HG02759 (cell line): ENCODE data around the gene GLT8D2.
"Not testable (repeated sequence)": the region's sequence is repeated elsewhere in the genome, so short reads cannot be mapped to it uniquely, and the experiment has no call there.

Source experiments
- ATAC-seq: cut with Tn5 transposase; IDR thresholded peaks from one replicate; pipeline ENCODE4 v1.9.1; 2021; ENCODE audit warnings: mild to moderate bottlenecking, moderate library complexity; ENCODE audit not compliant: unreplicated experiment

Gene GLT8D2

DNA sequence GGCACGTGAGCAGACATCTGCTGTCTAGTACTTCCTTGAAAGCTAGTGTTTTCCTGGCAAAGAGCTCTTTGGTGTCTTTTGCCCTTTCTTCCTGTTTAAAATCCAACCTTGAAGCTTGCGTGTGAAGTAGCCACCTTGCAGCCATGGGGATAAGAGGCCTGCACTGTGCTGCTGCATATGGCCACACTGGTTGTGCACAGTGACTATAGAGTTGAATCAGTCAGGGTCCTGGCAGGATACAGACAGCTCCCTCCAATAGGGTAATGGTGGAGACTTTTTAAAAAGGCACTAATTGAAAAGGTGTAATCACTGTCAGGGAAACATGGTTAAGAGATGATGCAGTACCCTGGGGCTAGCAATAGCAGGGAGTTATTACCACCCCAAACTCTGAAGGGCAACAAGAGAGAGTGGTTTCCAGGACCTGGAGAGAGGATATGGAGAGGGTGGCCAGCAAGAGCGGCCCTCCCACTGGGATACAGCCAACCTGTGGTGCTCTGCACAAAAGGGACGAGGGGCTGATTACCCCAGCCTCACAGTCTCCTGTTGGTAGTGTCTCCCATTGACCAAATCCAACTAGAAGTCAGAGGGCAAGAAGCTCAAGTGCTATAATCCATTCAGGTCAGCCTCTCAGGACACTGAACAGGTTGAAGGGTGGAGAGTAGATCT is 4.8 kb upstream of the GLT8D2 start:
- ATAC-seq, result no peak

DNA sequence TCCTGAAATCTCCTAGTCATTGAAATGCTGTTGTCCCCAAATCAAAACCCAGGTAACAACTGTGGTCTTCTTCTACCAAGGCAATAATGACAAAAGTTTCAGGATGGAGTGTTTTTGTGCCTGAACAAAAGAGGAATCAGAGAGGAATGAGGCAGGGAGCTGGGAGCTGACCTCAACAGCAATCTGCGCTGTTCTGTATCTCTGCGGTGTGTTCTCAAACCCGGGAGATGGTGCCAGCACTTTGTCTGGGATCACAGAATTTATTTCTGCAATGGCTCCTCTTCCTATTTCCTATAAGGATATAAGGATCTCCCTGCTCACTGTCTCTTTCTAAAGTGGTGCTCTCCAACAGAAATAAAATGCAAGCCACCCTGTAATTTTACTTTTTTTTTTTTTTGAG is 449 bp upstream of the GLT8D2 start:
- ATAC-seq, result no peak

DNA sequence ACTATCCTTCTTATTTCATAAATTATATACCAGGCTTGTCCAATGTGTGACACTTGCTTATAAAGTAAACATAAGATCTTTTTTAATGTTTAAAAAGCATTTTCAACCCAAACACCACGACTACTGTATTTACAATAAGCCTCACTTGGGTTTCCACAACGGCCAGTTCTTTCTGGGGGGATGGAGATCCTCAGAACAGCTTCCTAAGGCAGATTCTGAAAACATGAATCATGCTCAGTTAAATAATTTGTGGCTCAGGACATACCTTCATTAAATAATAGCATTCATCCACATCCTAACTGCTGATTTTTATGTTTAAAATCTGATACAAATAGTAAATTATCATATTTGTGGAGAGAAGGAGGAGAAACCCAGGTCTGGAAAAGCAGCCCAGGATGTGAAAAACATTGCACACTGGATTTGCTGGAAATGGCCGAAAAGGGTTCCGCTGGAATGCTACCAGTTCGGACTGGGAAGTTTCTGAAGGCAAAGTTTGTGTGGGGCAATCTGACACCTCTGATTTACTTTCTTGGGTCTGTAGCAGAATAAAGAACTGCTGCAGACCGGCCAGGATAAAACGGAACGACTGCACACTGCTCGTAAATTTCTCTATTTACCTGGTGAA is 597 bp downstream of the GLT8D2 start:
- ATAC-seq, result no peak

DNA sequence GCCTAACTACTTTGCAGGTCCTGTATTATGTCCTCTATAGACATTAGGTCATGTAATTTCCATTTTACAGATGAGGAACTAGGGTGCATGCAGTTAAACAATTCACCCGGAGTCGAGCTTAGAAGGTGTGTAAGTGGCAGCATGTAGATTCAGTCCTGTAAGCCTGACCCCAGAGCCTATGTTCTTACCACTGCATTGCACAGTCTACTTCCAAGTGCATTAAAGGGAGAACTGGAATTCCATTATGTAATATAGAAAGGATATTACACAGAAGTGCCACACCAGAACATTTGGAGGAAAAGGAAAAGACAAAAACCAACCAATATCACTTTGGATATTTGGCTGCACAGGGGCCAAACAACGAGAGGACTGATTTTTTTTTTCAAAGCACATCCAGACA is 1.2 kb downstream of the GLT8D2 start:
- no peak for ATAC-seq

DNA sequence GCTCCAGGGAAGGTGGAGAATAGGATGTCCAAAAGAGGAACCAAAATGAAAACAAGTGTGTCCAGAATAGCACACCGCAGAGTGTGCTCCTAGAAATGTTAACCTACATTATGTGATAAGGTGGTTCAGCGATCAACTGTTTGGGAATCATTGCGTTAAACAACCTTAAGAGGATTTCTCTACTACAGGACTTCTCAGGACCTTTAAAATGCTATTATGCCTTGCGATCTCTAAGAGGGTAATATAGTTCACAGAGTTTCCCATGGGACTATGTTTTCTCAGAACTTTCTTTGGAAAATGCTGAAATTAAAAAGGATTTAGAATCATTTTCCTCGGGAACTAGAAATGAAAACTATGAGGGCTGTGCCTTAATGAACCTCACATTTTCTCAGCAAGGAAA is 1.8 kb downstream of the GLT8D2 start:
- ATAC-seq, result no peak

DNA sequence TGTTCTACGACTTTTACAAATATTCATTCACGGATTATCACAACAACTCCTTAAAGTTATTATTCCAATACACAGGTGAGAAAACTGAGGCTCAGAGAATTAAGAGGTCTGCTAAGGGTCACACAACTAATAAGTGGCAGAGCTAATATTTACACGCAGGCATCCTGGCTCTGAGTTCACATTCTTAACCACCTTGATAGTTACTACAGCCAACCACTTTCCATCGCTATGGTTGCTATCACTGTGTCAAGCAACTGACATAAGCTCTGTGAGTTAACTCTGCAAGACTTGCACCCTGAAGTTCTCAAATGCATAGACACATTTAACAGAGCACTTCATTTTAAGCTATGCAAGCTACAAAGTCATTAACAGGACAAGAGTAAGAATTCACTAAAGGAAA is 3.7 kb downstream of the GLT8D2 start:
- no peak for ATAC-seq

DNA sequence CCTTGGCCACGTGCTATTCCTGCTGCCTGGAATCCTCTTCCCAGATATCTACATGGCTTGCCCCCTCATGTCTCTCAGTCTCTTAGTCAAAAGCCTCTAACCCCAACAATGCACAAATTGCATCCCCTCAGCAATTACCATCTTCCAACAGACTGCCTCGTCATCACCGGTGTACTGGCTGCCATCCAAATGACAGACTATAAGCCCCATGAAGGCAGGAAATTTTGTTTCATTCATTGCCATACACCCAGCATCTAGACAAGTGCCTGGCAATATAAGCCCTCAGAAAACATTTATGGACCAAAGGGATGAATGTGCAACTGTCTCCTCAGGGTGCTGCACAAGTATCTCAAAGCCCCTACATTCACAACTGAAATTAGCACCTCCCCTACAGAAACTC is 5.8 kb downstream of the GLT8D2 start:
- ATAC-seq, result no peak

DNA sequence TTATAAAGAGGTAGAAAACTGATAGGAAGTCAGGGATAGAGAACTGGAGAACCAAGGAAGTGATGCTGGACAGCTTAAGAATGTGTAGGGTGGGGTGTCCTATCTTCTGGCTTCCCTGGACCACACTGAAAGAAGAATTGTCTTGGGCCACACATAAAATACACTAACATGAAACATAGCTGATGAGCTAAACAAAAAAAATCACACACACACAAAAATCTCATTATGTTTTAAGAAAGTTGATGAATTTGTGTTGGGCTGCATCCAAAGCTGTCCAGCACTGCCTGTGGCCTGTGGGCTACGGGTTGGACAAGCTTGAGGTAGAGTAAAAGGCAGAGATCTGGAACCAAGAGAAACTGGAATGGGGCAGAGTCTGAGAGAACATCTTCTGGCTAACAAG is 7.4 kb downstream of the GLT8D2 start:
- no peak for ATAC-seq

DNA sequence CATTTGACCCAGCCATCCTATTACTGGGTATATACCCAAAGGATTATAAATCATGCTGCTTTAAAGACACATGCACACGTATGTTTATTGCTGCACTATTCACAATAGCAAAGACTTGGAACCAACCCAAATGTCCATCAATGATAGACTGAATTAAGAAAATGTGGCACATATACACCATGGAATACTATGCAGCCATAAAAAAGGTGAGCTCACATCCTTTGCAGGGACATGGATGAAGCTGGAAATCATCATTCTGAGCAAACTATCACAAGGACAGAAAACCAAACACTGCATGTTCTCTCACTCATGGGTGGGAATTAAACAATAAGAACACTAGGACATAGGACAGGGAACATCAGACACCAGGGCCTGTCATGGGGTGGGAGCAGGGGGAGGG is 10.2 kb downstream of the GLT8D2 start:
- ATAC-seq, result not testable (repeated sequence)

DNA sequence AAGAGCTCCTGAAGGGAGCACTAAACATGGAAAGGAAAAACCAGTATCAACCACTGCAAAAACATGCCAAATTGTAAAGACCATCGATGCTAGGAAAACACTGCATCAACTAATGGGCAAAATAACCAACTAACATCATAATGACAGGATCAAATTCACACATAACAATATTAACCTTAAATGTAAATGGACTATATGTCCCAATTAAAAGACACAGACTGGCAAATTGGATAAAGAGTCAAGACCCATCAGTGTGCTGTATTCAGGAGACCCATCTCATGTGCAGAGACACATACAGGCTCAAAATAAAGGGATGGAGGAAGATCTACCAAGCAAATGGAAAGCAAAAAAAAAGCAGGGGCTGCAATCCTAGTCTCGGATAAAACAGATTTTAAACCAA is 13.8 kb downstream of the GLT8D2 start:
- ATAC-seq, result not testable (repeated sequence)

DNA sequence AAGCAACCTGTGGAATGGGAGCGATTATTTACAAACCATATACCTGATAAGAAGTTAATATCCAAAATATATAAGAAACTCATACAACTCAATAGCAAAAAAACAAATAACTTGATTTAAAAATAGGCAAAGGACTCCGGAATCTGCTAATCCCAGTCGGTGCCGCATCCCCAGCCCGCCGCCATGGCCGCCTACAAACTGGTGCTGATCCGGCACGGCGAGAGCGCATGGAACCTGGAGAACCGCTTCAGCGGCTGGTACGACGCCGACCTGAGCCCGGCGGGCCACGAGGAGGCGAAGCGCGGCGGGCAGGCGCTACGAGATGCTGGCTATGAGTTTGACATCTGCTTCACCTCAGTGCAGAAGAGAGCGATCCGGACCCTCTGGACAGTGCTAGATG is 19.4 kb downstream of the GLT8D2 start:
- not testable (repeated sequence) for ATAC-seq

DNA sequence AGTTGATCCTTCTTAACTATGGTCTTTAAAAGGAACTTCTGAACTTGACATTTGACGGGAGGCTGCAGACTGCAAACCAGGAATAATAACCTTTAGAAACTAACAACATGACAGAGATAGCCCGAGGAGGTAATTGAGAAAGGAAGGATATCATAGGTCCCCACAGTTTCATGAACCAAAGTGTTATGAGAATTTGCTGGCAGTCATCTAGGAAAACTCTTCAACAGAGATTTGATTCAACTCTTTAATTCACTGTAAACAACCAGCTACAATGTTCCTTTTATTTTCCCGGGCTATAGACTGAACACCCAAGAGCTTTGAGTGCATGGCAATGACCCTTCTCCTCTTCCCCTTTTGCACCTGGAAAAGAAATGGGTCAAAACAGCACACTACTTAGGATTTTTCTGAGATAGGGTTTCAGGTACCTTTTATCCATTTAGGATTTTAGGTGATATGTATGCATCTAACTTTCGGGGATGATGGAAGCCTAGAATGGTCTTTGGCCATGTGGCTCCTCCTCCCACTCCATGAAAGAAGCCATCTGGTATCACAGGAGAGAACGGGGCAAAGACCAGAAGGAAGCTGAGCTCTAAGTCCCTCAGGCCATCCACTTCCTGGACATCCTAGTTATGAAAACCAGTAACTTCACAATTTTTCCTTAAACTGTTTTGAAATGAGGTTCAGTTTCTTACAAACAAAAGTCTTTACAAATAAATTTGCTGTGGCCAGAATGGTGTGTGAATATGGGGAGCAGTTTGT is 23.0 kb downstream of the GLT8D2 start:
- no peak for ATAC-seq

DNA sequence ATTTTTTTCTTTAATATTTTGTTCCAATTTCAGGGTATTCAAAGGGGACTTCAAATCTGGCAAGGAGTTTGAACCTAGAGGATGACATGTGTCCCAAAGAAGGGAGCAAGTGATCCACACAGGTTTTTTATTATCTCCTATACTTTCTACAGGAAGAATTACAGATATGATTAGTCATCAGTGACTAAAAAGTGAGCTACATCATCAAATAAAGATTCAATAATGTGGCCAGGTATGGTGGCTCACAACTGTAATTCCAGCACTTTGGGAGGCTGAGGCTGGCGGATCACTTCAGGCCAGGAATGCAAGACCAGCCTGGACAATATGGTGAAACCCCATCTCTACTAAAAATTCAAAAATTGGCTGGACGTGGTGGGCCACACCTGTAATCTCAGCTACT is 24.2 kb downstream of the GLT8D2 start:
- no peak for ATAC-seq

DNA sequence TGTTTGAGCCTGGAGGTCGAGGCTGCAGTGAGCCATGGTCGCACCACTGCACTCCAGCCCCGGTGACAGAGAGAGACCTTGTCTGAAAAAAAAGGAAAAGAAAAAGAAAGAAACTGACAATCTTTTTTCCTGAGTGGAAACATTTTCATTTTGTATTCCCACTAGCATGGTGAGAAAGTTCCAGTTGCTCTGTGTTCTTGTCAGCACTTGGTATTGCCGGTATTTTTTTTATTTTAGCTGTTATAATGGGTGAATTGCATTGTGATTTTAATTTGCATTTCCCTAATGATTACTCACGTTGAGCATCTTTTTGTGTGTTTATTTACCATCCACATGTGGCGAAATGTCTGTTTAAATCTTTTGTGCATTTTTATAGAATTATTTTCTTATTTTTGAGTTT is 25.6 kb downstream of the GLT8D2 start:
- no peak for ATAC-seq

DNA sequence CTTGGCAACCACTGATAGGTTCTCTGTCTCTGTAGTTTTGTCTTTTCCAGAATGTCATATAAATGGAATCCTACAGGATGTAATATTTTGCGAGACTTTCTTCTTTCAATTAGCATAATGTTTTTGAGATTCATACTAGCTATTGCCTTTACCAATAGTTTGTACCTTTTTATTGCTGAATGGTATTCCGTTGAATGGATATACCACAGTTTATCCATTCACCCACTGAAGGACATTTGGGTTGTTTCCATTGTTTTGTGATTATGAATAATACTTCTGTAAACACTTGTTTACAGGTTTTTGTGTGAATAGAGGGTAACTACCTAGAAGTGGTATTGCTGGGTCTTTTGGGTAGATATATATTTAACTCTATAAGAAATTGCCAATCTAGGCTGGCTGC is 26.3 kb downstream of the GLT8D2 start:
- no peak for ATAC-seq

DNA sequence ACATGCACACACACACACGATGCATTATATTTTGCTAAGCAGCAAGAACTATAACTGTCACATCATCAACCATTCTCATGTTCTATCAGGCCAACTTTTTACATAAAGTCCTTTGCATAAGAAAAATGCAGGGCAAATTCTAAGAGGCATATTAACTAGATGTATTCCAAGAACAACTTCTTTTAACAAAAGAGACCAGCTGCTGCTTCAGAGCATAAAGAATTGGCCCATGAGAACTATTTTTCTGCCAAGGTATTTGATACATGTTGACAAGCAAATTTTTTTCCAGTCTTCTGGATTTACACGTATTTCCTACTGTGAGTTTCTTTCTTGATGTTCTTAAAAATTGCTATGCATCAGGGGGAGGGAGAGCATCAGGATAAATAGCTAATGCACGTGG is 27.2 kb downstream of the GLT8D2 start:
- no peak for ATAC-seq

DNA sequence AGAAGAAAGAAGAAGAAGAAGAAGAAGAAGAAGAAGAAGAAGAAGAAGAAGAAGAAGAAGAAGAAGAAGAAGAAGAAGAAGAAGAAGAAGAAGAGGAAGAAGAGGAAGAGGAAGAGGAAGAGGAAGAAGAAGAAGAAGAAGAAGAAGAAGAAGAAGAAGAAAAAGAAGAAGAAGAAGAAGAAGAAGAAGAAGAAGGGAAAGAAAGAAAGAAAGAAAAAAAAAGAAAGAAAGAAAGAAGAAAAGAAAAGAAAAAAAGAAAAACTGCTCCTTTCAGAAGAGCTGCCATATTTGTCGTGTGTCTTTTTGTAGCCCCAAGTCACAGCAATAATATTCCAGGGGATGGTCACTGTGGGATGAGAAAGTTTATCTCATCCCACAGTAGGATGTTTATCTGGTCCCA is 28.1 kb downstream of the GLT8D2 start:
- ATAC-seq, result not testable (repeated sequence)

DNA sequence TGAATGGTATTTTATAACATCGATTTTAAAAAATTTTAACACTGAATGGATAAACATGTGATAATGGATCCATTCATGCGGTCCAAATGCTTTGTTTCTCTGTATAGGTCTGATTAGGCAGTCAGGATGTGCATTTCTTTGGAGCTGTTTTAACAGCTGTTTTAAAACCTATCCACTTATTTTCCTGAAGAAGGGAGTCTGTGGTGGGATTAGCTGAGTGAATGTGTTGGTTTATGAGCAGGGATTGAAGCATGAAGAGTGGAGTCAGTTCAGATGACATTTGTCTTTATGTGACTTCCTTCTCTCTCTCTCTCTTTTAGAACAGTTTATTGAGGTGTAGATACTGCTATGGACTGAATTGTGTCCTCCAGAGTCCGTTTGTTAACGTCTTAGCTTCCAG is 37.7 kb downstream of the GLT8D2 start:
- no peak for ATAC-seq

DNA sequence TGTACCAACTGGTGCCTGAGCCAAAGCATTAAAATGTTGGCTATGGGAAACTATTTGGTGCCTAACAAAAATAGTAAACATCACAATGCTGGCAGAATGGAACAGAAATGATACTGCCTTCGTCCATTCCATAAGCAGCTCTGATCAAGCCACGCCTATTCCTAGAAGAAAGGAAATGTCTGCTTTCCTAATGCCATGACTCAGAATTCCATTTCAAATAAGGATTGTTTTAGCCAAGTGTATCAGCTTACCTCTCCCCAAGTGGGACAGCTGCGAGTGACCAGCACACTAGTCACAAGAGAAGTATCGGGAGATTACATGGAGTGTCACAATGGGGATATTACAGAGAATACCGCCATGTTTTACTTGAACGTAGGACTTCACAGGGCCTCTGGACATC is 38.7 kb downstream of the GLT8D2 start:
- ATAC-seq, result no peak

DNA sequence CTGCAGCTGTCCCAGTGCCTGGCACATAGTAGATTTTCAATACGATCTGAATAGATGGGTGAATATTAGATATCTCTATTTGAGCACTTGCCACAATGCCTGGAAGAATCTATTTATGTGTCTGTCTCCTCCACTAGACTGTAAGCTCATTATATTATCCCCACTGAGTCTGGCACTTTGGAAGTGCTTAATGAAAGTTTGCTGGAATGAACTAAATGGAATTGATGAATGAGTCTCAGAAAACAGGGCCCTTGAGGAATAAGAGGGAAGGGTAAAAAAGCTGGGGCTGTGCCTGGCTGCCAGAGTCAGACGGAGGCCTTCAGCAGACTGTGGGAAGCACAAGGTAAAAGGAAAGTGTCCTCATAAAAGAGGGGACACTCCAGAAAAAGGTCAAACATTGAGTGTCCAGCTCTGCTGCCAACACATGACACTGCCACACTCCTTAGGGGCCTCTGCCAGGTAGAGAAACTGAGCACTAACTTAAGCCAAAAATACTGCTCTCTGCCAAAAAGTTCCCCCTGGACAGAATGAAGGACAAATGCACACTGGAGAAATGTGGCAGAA is 39.3 kb downstream of the GLT8D2 start:
- no peak for ATAC-seq

DNA sequence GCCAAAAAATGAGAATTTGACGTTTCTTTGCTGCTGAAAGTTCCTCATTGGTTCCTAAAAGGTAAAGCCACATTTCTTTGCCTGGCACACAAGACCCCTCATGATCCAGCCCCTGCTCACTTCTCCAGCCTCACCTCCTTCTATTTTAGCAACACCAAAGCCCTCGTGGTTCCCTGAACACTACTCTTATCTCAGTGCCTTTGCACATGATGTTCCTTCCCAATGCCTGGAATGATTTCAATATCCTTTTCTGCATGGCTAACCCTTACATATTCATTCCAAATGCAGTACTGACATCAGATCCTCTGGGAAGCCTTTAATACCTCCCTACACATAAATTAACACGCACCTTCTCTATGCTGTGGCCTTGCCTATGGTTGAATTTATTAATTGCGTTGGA is 39.9 kb downstream of the GLT8D2 start:
- no peak for ATAC-seq

DNA sequence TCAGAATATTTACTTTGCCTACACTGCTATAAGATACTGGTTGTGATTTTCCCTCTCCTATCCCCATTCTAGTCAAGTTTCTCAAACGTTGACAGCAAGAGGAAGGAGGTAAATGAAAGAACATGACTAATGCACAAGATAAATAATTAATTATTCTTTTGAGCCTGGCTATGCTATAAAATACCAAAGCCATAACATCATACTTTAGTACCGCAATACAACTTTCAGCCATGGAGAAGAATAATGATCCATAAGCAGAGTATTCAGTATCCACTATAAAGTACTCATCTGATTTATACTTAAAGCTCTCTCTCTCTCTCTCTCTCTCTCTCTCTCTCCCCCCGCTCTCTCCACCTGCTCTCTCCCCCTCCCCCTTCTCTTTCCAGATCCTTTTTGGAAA is 43.1 kb downstream of the GLT8D2 start:
- ATAC-seq, result no peak
